ENCODE results near the gene SPESP1. TPM values are rescaled to one million over a fixed set of nuclear protein-coding genes. Genes with fewer than 3 reads are reported as not detected.
"Not testable (repeated sequence)": the region's sequence is repeated elsewhere in the genome, so short reads cannot be mapped to it uniquely, and the experiment has no call there.

The SPESP1 gene
- total and polyA plus RNA-seq, 8 donors = 1.6 to 19.8 (median 2.6) TPM; not detected in 1

DNA sequence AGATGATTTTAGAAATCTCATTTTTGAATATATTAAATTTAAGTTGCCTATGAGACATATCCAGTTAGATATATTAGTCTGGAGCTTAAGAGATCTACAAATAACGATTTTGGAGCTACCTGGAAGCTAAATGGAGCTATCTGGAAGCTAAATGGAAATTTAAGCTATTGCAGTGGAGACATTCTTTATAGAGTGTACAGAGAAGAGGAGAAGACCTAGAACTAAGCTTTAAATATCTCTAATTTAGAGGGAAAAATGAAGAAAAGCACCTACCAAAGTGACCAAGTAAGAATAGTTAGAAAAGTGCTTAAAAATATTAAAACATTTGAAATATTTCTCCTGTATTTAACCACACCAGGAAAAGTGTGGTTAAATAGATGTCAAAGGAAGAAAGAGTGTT, 28.3 kb downstream of the SPESP1 start:
- H3K36me3 ChIP-seq = no peaks in the 10 kb centered on the region
- no peak overlapping the region for H3K4me3 ChIP-seq
- no peaks in the 10 kb centered on the region for H3K4me1 ChIP-seq
- no peak for DNase-seq
- H3K27me3 ChIP-seq = no peaks in the 10 kb centered on the region
- no peak overlapping the region for H3K27ac ChIP-seq
- H3K9me3 ChIP-seq = no peaks in the 10 kb centered on the region
- WGBS, 5 donors = 48 to 56% (median 53%) methylated on average over 1 of the region's 1 CpG
- intact Hi-C loops (cut with DNase I; ENCODE audit: low total_unique reads) = no loop called here
- no peak for TF ChIP-seq POLR2AphosphoS5 (IDR thresholded peaks at IDR 0.05)

DNA sequence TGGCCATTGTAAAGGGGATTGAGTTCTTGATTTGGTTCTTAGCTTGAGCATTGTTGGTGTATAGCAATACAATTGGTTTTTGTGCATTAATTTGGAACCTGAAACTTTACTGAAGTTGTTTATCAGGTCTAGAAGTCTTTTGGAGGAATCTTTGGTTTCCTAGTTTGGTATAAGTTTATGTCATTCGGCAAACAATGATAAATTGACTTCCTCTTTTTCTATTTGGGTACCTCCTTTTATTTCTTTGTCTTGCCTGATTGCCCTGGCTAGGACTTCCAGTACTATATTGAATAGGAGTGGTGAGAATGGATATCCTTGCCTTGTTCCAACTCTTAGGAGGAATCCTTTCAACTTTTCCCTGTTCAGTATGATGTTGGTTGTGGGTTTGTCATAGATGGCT, 32.1 kb downstream of the SPESP1 start:
- TF ChIP-seq, protein P1, sequence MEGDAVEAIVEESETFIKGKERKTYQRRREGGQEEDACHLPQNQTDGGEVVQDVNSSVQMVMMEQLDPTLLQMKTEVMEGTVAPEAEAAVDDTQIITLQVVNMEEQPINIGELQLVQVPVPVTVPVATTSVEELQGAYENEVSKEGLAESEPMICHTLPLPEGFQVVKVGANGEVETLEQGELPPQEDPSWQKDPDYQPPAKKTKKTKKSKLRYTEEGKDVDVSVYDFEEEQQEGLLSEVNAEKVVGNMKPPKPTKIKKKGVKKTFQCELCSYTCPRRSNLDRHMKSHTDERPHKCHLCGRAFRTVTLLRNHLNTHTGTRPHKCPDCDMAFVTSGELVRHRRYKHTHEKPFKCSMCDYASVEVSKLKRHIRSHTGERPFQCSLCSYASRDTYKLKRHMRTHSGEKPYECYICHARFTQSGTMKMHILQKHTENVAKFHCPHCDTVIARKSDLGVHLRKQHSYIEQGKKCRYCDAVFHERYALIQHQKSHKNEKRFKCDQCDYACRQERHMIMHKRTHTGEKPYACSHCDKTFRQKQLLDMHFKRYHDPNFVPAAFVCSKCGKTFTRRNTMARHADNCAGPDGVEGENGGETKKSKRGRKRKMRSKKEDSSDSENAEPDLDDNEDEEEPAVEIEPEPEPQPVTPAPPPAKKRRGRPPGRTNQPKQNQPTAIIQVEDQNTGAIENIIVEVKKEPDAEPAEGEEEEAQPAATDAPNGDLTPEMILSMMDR (IDR thresholded peaks at IDR 0.05) = no peak
- no peak for TF ChIP-seq POLR2A (IDR thresholded peaks at IDR 0.05)
- Histone ChIP-seq H3K36me3 (no peaks in the 10 kb centered on the region), H3K9me3 (no peaks in the 10 kb centered on the region), H3K4me1 (no peaks in the 10 kb centered on the region), H3K27ac (no peak overlapping the region), H3K27me3 (no peaks in the 10 kb centered on the region), H3K4me3 (no peak overlapping the region)
- DNase-seq = no peak
- intact Hi-C loops (cut with DNase I; ENCODE audit: low total_unique reads) = no loop called here
- 57 to 69% (median 67%) methylated on average over 1 of the region's 1 CpG for WGBS, 5 donors

DNA sequence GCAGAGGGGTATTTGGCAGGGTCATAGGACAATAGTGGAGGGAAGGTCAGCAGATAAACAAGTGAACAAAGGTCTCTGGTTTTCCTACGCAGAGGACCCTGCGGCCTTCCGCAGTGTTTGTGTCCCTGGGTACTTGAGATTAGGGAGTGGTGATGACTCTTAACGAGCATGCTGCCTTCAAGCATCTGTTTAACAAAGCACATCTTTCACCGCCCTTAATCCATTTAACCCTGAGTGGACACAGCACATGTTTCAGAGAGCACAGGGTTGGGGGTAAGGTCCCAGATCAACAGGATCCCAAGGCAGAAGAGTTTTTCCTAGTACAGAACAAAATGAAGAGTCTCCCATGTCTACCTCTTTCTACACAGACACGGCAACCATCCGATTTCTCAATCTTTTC, 33.4 kb downstream of the SPESP1 start:
- H3K4me1 ChIP-seq; H3K4me3 ChIP-seq; intact Hi-C loops (cut with DNase I; ENCODE audit: low total_unique reads); H3K9me3 ChIP-seq; H3K36me3 ChIP-seq; H3K27ac ChIP-seq; H3K27me3 ChIP-seq; DNase-seq: not testable (repeated sequence)
- 65 to 91% (median 70%) methylated on average over 3 to 7 of the region's 7 CpGs for WGBS, 5 donors

DNA sequence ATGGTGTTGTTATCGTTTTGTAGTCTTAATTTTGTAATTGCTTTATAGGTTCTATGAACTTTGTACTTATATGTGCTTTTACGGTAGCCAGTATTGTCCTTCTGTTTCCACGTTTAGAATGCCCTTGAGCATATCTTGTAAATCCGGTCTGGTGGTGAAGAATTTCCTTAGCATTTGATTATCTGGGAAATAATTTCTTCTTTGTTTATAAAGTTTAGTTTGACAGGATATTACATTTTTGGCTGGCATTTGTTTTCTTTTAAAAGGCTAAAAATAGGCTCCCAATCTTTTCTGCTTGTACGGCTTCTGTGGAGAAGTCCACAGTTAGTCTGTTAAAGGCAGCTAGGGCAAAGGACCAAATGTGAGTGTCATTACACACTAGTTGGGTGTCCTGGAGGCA, 36.7 kb downstream of the SPESP1 start:
- Histone ChIP-seq H3K4me1 (no peaks in the 10 kb centered on the region), H3K9me3 (peaks cover 0 to 23% (median 18%) of the 10 kb centered on the region in 4 donors), H3K4me3 (no peak overlapping the region), H3K27me3 (no peaks in the 10 kb centered on the region), H3K27ac (no peak overlapping the region), H3K36me3 (no peaks in the 10 kb centered on the region)
- intact Hi-C loops (cut with DNase I; ENCODE audit: low total_unique reads) = no loop called here
- 57 to 67% (median 62%) methylated on average over 5 of the region's 5 CpGs for WGBS, 5 donors
- TF ChIP-seq, protein P1 (IDR thresholded peaks at IDR 0.05) = no peak
- DNase-seq = no peak

DNA sequence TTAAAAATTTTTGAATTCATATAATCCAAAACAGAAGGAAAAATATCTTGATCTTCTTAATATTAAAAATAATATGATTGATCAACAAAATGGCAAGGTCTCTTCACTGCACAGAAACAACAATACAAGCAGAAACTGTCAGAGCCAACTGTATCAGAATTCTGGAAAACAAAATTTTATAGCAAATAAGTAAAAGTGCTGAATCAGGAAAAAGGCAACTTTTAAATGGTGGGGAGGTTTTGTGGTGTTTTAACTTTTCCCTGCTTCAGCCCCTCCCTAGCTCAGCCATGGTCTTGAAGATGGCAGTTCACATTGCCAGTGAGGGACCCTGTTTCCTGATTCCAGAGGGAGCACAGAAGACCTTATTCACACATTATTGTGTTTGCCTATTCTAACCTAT, 37.6 kb downstream of the SPESP1 start:
- intact Hi-C loops (cut with DNase I; ENCODE audit: low total_unique reads) = no loop called here
- no peak for TF ChIP-seq EP300 (IDR thresholded peaks at IDR 0.05)
- TF ChIP-seq POLR2AphosphoS5 (IDR thresholded peaks at IDR 0.05) = no peak
- TF ChIP-seq, protein P1 (IDR thresholded peaks at IDR 0.05) = no peak
- no peak for TF ChIP-seq POLR2A (IDR thresholded peaks at IDR 0.05)
- Histone ChIP-seq H3K4me3 (no peak overlapping the region), H3K27me3 (no peaks in the 10 kb centered on the region), H3K36me3 (no peaks in the 10 kb centered on the region), H3K27ac (no peak overlapping the region), H3K4me1 (peaks cover 0 to 7% (median 3%) of the 10 kb centered on the region in 4 donors), H3K9me3 (peaks cover 0 to 23% (median 18%) of the 10 kb centered on the region in 4 donors)
- DNase-seq = no peak

DNA sequence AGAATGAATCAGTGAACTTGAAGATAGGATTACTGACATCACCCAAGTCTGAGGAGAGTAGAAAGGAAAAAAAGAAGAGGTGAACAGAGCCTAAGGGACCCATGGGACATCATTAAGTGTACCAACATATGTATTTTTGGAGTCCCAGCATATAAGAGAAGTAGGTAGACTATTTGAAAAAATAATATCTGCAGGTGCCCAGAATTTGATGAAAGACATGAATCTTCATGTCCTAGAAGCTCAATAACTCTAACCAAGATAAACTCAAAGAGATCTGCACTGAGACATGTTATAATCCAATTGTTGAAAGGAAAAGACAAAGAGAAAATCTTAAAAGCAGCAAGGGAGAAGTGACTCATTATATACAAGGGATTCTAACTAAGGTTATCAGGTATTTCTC, 39.0 kb downstream of the SPESP1 start:
- DNase-seq = no peak
- no peaks in the 10 kb centered on the region for H3K36me3 ChIP-seq
- H3K4me1 ChIP-seq = peaks cover 0 to 8% (median 4%) of the 10 kb centered on the region in 4 donors
- intact Hi-C loops (cut with DNase I; ENCODE audit: low total_unique reads) = no loop called here
- H3K9me3 ChIP-seq = peaks cover 0 to 23% (median 18%) of the 10 kb centered on the region in 4 donors
- no peak overlapping the region for H3K27ac ChIP-seq
- no peak overlapping the region for H3K4me3 ChIP-seq
- TF ChIP-seq POLR2AphosphoS5 (IDR thresholded peaks at IDR 0.05) = no peak
- TF ChIP-seq EP300 (IDR thresholded peaks at IDR 0.05) = no peak
- TF ChIP-seq, protein P1 (IDR thresholded peaks at IDR 0.05) = no peak
- no peak for TF ChIP-seq POLR2A (IDR thresholded peaks at IDR 0.05)
- no peaks in the 10 kb centered on the region for H3K27me3 ChIP-seq
